ENCODE results near the gene ANKRD60.

Gene ANKRD60, protein sequence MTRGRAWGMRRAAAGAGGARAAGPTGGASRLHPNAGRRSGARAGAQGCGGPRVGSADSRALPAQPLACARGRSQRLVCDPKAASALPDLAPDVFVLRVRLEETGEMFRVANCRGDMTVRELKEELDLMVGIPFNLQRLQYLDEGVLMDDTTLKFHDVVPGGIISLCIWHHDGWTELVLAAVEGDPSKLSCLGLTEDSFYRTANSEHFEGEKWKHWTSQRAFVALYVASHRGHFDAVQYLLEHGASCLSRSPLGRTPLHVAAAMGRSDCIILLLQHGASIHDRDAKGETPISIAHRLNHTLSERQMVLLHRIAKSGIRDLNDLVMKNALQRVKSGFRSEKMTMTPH

DNA sequence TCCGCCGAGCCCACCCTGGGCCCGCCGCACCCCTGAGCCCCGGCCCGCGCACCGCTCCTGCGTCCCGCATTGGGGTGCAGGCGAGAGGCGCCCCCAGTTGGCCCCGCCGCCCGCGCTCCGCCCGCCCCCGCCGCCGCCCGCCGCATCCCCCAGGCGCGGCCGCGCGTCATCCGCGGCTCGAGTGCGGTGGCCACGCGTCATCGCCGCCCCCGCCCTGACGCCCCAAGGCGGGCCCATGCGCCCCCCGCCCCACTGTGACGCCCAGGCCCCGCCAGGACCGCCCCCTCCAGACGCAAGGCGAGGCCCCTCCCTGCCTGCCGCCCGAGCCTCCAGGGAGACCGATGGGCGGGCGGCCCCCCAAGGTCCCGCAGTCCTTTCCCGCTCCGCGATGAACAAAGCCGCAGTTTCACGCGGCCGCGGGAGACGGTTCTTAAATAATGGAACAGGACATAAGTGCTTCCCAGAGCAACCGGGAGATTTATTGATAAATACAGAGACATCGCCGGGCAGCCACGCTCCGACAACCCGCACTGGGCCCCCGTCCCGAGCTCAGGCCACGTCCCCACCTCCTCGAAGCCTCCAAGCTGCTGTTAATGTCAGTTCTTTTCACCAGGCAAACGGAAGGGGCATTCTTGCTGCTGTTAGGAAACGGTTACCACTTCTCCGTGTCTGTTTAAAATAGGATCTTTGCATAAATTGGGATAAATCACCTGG lies at the start of gene ANKRD60:
Gene ANKRD60, minus strand, starts transcription at position 170 of the 714 bp plus-strand sequence. Its CDS starts 0 bp downstream, at position 170.
- DNase-seq: no peak

DNA sequence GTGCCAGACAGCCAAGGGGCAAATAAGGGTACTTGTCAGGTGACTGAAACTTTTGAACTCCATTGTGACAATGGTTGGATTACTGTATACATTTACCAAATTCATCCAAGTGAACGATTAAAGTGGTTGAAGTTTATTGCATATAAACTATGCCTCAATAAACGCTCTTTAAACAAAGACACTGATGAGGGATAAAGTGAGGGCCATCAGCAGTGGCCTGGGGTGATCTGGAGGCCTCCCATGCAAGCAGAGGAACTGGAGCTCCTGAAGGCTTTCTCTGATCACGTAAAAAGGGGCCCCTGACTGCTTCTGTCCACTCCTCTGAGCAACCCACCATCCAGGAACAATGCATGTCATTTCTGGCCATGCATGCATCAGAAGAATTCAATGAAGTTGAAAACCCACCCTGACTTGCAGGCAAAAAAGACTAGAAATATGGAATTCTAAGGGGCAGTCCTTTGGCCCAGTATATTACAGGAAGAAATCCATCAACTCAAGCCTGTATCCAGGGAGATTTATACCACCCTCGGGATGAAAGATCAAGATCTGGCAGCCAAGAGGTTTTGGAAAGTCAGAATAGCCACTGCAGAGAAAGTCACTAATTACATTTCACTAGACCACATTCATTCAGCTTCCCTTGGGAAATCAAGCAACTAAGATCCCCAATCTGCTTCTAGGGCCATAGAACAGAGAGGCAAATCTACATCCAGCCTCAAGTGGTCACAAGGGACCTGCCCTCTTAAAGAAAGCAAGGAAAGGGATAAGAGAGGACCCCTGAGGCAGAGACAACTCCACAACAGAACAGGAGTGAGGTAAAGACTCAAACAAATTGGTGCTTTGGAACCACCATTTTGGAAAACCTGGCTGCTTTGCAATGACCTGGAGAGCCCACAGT lies 49.4 kb upstream of the ANKRD60 start:
- DNase-seq: no peak

DNA sequence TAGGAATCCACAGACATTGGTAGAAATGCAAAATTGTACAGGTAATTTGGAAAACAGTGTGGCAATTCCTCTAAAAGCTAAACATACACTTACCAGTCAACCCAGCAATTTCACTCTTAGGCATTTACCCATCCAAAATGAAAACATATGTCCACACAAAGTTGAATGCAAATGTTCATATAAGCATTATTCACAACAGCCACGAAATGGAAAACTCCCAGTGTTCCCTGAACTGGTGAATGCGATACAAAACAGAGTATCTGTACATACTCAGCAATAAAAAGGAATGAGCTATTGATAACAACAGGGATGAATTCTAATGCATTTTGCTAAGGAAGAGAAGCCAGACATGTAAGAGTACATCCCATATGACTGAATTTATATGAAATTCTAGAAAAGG lies 48.7 kb upstream of the ANKRD60 start:
- DNase-seq: no peak

DNA sequence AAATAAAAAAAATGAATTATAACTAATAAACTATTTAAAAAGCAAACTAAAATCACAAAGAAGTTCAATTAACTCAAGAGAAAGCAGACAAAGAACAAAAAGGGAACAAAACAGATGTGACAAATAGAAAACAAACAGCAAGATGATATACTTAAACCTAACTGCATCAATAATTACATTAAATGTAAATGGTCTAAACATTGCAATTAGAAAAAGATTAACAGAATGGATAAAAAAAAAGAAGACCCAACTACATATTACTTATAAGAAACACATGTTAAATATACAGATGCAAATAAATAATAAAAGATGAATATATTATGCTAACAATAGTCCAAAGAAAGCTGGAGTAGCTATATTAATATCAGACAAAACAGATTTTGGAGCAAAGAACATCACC lies 45.9 kb upstream of the ANKRD60 start:
- no peak for DNase-seq

DNA sequence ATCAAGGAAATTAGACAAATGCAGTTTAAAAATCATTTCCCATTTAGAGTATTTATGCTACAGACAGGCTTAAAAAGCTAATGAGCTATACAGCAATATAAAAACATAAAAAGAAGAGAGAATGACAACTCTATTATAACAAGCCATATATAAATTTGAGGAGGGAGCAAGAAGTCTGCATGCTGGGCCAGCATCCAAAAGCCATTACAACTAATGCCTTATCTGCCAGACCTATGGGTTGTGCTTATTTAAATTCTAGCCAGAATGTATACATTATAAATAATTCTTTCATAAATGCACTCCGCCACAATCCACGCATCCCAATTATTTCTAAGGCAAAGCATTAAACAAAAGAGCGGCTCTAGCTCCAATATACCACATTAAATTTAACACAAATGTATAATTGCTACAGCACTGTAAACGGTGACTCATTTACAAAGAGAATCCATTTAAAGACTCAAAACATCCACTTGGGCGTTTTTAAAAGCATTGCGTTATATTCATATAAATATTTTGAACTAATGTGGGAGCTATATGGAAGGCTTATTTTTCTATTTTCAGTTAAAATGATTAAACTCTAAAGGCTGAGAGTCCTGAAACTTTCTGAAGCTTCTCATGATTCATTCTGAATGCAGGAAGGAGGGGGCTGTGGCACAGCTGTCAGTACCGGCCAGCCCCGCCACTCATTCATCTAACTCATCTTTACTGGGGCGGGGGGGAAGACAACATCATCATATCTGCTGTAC lies 43.3 kb upstream of the ANKRD60 start:
- DNase-seq: no peak

DNA sequence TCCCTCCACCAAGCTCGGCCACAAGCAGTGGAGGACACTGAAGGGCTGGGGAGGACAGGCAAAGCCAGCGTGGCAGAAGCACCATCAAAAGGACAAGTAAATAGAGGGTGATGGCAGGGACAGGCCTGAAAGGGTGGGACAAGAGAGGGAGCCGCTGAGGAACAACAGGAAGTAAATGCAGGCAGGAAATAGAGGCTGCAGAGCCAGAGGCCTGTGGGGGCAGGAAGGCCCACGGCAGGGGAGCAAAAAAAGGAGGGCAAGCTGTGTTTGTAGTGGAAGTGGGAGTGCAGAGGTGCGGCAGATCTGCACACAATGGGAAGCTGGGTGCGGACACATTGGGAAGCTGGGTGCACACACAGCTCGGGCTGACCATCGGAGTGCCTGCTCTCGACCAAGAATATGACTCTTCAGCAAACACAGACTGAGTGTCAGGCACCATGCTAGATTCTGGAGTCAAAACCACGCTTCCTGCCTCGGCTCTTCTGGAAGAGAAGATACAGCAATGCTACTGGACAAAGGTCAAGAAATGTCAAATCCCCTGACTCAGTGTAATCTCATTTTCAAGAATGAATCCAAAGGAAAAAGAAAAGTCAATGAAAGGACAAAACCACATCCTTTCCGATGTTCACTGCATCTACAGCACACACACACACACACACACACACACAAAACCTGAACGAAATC lies 40.6 kb upstream of the ANKRD60 start:
- no peak for DNase-seq

DNA sequence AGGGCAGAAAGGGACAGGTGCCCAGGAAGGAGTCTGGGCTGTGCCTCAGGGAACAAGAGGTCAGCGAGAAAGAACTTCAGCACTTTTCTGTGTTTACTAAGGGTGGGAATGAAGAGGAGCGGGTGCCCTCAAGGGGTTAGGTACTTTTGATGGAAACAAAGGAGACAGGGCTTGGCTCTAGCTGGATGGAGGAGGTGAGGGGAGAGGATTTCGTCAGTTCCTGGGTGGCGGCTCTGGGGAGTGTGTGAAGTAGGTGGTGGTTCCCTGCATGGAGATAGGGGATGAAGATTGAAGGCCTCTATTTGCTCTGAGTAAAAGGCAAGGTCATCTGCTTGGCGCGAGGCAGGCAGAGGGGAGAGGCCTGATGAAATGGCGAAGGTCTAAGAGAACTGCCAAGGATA lies 40.0 kb upstream of the ANKRD60 start:
- no peak for DNase-seq

DNA sequence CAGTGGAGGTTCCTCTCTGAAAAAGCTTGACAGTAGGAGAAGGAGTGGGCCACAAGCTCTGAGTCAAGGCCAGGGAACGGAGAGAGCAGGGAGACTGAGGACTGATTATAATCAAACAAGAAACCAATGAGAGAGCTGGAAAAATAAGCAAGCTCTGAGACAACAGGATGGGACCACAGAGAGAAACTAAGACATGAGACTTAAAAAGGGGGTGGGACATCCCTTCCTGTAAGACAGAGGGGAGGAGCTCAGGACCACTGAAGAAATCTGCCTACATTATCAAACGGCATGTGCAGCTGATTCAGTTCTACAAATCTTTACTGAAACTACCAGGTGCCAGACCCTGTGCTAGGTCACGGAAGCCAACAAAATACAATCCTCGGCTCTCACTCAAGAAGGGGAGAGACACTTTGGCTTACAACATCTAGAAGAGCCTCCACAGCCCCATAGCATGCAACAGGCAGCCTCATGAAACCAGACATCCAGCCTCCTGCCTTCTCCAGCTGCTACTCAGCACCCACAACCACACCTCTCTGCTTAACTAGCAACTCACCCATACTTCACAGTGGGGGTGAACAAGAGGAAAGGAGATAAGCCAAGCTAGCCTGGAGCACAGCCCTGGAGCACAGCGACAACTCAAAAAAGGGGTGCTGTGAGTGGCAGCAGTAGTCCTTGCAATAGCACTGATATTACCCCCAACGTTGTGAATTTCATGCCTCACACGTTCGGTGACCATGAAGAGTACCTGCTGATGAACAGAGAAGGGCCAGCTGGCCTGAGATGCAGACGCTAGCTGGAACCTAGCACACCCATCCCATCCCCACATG lies 39.1 kb upstream of the ANKRD60 start:
- DNase-seq: no peak

DNA sequence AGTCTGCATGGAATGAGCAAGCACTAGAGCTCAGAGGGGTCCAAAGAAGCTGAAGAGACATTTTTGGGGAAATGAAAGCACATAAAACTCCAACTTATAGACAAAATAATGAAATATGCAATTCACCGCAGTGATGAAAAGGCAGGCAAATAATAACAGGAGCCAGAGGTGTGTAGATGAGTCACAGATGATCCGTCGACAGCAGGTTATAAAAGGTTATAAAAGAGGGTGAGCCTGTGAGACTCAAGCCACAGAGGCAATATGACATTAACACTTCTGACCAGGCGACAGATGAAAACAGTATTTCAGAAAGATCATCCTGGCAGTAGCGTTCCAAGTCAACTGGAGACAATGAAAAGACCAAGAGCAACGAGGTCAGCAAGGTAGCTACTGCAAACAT lies 35.8 kb upstream of the ANKRD60 start:
- DNase-seq: no peak

DNA sequence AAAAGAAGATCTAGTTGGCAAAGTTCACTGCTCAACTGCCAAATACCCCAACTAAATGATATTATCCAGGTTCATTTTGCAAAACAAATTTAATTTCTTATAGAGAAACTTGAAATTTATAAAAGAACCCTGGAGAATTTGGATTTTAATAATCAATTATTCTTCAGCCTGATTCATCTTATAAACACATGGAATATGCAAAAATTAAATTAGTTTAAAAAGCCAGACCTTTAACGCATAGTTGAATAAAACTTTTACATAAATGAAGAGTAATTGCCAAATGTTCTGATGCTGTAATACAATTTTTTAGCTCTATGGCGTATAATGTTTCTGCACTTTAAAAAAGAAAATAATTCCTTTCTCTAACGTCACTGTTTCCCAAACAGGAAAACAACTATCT lies 33.2 kb upstream of the ANKRD60 start:
- DNase-seq: no peak

DNA sequence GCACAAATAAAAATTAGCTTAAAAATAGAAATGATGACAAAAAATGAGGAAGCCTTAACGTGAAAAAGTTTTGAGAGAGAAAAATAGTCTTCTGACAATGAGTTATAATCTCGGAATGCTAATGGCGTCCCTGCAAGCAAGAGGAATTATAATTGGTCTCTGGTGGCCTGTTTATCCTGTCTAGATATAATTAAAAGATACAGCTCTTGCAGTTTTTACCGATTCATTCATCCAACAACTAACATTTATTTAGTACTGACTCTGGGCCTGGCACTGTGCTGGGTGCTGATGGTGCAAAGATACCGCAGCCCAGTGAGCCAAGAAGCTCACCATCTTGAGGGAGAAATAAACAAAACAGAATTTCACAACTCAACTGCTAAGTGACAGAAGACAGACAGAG lies 31.6 kb upstream of the ANKRD60 start:
- no peak for DNase-seq

DNA sequence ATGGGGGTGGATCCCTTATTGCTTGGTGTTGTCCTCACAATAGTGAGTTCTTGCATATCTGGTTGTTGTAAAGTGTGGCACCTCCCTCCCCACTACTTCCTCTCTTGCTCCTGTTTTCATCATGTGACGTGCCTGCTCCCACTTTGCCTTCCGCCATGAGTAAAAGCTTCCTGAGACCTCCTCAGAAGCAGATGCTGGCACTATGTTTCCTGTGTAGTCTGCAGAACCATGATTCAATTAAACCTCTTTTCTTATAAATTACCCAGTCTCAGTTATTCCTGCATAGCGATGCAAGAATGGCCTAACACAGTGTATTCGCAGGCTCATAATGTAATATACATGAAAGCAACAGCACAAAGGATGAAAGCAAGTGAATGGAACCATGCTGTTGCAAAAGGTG lies 28.4 kb upstream of the ANKRD60 start:
- no peak for DNase-seq

DNA sequence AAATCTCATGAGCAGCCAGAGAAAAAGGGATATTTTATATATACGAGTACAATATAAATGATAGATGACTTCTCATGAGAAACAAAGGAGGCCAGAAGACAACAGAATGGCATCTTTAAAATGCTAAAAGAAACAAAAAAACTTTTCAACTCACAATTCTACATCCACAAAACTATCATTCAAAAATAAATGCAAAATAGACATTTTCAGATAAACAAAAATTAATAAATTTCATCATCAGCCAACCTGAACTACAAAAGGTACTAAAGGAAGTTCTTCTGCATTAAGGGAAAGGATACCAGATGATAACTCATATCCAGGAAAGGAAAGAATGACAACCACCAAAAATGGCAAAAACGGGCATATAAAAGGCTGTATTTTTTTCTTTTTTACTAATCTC lies 27.9 kb upstream of the ANKRD60 start:
- no peak for DNase-seq

DNA sequence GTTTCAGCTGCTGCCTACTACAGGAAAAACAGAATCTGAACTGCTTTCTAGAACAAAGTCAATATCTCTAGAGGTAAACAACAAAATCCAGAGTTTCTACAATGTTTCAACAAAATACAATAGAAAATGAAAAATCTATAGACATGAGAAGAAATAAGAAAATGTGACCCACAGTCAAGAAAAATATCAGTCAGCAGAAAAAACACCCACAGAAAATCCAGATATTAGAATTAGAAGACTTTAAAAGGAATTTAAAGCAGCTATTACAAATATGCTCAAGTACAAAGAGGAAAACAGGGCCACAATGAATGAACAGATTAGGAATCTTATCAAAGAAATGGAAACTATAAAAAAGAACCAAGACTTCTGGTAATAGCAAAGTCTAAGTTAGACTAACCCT lies 26.4 kb upstream of the ANKRD60 start:
- DNase-seq: no peak

DNA sequence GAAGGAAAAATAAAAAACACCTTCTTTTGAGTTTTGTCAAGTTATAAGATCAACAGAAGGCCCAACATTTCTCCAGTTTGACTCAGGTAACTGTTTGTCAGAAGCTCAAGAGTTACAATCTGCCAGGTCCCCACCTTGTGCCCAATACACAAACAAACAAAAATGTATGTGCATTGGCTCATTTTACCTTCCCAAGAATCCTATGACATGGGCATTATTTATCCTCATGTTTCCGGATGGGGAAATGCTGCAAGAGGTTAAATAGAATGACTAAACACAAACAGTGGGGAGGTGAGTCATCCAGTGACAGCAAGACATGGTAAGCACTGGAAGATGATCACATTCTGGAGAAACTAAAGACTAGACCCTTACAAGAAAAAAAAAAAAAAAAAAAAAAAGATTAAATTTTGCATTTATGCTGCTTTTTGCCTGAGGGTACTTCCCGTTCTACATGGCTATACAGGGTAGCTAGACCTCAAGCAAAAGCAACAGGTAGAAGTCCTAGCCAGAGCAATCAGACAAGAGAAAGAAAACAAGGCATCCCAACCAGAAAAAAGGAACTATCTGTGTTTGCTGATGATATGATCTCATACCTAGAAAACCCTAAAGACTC lies 23.6 kb upstream of the ANKRD60 start:
- DNase-seq: peak; percentile 67

DNA sequence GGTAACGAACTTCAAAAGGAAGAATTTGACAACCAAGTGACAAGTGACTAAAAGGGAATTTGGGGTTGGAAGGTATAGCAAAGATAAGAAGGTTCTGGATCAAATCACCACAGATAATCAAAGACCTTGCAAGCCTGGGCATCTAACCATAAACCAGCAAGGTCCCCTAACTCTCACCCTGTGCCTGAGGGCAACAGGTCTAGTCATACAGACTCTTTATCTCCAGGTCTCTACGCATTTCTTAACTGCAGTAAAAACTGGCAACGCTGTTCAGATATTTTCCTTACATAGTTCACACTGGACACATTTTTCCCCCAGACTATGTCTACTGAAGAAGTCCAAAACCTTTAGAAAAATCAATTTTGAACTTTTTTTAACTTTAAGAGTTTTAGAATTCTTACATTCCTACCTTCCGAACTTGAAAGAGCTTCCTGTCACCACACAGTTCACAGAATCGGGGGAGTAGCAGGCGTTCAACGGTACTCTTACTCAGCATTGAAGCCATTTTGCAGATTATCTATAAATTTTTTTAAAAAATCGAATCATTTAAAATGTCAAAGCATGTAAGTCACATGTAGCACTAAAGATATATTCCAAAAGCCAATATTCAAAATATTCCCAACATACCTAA lies 23.0 kb upstream of the ANKRD60 start:
- DNase-seq: no peak

DNA sequence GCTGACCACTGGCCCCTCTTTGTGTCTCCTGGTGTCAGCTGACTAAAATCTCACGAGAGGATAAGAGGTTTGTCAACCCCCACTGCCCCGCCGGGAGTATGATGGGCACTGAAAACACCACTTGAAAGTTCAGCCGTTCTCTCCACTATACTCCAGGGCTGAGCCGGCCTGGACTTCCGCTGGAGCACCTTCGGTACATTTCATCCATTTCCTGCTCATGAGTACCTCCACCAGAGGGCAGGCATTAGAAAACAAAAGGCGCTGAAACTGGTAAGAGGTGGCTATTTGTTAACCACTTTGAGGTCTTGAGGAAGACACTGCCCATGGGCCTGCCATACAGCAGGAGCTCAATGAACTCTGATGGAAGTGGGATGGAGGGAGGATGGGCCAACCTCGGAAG lies 17.9 kb upstream of the ANKRD60 start:
- DNase-seq: no peak

DNA sequence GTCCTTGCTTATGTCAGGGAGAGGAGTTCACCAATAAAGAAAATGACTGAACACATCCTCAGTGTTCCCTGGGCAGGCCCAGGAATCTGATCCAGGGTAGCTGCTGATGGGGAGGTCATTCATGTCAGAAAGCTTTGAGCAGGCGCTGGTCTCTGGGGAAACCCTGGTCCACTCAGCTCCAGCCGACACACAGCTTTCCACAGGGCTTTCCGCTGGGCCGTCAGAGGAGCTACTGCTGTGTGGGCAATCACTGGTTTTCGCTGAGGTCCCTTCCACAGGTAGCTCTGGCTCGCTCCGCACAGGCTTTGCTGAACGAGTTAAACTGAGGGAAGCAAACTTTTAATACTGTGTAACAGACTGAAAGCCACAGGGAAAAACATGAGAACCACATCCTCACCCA lies 17.5 kb upstream of the ANKRD60 start:
- no peak for DNase-seq

DNA sequence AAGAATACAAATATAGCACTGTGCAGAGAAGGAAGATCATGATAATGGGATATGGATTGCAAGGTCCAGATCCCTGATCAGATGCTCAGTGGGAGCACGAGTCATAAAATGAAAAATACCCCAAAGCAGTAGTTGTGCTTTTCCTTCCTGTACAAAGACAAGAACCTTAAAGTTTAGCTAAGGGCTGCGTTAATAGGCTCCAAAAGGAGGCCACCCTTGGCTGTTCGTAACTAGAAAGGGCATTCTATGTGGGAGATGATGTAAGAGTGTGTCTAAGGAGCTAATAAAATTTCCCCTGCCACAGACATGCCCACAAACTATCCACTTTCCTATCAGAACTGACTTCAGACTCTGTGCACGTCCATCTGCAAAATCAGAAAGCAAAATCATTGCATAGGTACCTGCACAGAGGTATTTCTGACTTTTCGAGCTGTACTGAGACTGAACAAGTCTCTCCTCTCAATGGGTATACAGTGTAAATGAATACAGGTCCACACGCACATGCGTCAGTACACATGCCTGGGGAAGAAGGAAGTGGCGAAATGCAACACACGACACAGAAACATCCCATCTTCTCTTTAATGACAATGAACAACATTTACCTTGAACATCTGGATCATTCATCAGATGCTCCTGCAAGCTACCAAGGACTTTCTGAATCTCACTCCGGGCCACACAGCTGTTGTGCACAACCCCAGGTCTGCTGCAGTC lies 16.9 kb upstream of the ANKRD60 start:
- no peak for DNase-seq

All from NCI-H226 (cell line).